HCT116 (cell line): ENCODE measurements around the gene CEP131. TPM values are rescaled to one million over a fixed set of nuclear protein-coding genes. Genes with fewer than 3 reads are reported as not detected.

Experiments
- ATAC-seq: fragments of 200-7000 bp; cut with Tn5 transposase; 2 replicates; pipeline ENCODE4 v1.9.1; 2020; ENCODE audit warnings: mild to moderate bottlenecking, moderate library complexity
- Bru-seq: library from RNA; stranded (reverse); fragments of 400-500 nt; gene quantifications from one replicate; lab custom pipeline; 2021; lab: Mats Ljungman, UMichigan
- BruChase-seq, 2 experiments: library from RNA; stranded (reverse); fragments of 400-500 nt; gene quantifications; one replicate each; lab custom pipeline; 2021; lab: Mats Ljungman, UMichigan
- BruUV-seq: library from RNA; stranded (reverse); fragments of 400-500 nt; replicated peaks from 2 replicates; lab custom pipeline; 2021; lab: Mats Ljungman, UMichigan
- CTCF ChIA-PET: fragments of 300-600 bp; sonication (Branson Sonifier 250); formaldehyde crosslinking; loops from one replicate; lab custom pipeline; 2021; ENCODE audit warnings: antibody characterized with exemption; lab: Charles Lee
- POLR2A ChIA-PET: fragments of 300-600, 350-600 bp; sonication (Branson Sonifier 250); formaldehyde crosslinking; loops from one replicate; lab custom pipeline; 2021; ENCODE audit warnings: antibody characterized with exemption; lab: Charles Lee
- RAD21 ChIA-PET, 2 experiments: fragments of 300-600 bp; sonication (Branson Sonifier 250); formaldehyde crosslinking; loops; one replicate each; lab custom pipeline; 2023; ENCODE audit warnings: low total read pairs in 2 of 2; ENCODE audit not compliant: uncharacterized antibody in 2 of 2, unreplicated experiment in 2 of 2, low non-redundant PET in 1 of 2; lab: Charles Lee
- DNase-seq: peaks from one replicate; pipeline ENCODE4 v3.0.0-alpha.2; 2010; ENCODE audit warnings: low read depth, low spot score
- H2AFZ ChIP-seq: fragments of 200-600 bp; shearing (Covaris generic), sonication (generic); 2 replicates; pipeline ENCODE4 v1.6.1; 2017; ENCODE audit warnings: low read depth, mixed run types, mixed read lengths, antibody characterized with exemption, low read length; ENCODE audit not compliant: poor library complexity, severe bottlenecking
- H3K27ac ChIP-seq: 2 replicates; pipeline ENCODE4 v1.5.1; 2012; ENCODE audit warnings: low read depth, low read length
- H3K27me3 ChIP-seq: fragments of 200-600 bp; sonication (generic); 2 replicates; pipeline ENCODE4 v1.6.1; 2016; ENCODE audit warnings: mixed run types, low read length, mixed read lengths; ENCODE audit not compliant: insufficient read depth
- H3K36me3 ChIP-seq, 2 experiments: fragments of 200-500 bp in 1 of 2; fragments of 200-600 bp in 1 of 2; sonication (Bioruptor generic) in 1 of 2; sonication (generic) in 1 of 2; 2 replicates each; pipeline versions ENCODE4 v1.5.1 to v1.6.1; 2014 to 2016; ENCODE audit warnings: low read length in 2 of 2, inconsistent platforms in 1 of 2, mixed read lengths in 1 of 2, mixed run types in 1 of 2; ENCODE audit not compliant: insufficient read depth in 2 of 2, control insufficient read depth in 1 of 2
- H3K4me1 ChIP-seq, 2 experiments: fragments of 200-600 bp in 1 of 2; sonication (generic) in 1 of 2; 2 replicates each; pipeline versions ENCODE4 v1.5.1 to v1.6.1; 2012 to 2017; ENCODE audit warnings: low read length in 2 of 2, inconsistent platforms in 1 of 2, mild to moderate bottlenecking in 1 of 2, mixed read lengths in 1 of 2, mixed run types in 1 of 2, moderate library complexity in 1 of 2; ENCODE audit not compliant: insufficient read depth in 2 of 2, control insufficient read depth in 1 of 2
- H3K4me2 ChIP-seq: fragments of 200-600 bp; sonication (generic); 2 replicates; pipeline ENCODE4 v1.6.1; 2017; ENCODE audit warnings: mixed run types, low read length, mixed read lengths
- H3K4me3 ChIP-seq, 2 experiments: fragments of 200-600 bp in 1 of 2; sonication (generic) in 1 of 2; replicated peaks in 1 of 2; 2 replicates each; pipeline ENCODE4 v1.5.1; 2011 to 2016; ENCODE audit warnings: low read length in 2 of 2, control low read depth in 1 of 2, low read depth in 1 of 2, mild to moderate bottlenecking in 1 of 2, mixed read lengths in 1 of 2, mixed run types in 1 of 2
- H3K79me2 ChIP-seq: fragments of 200-600 bp; sonication (generic); 2 replicates; pipeline ENCODE4 v1.6.1; 2017; ENCODE audit warnings: mild to moderate bottlenecking, mixed run types, low read length, moderate library complexity, mixed read lengths; ENCODE audit not compliant: insufficient read depth
- H3K9ac ChIP-seq: fragments of 200-600 bp; sonication (generic); 2 replicates; pipeline ENCODE4 v1.6.1; 2016; ENCODE audit warnings: low read length, mixed read lengths
- H3K9me2 ChIP-seq: fragments of 200-600 bp; sonication (generic), shearing (Covaris generic); 2 replicates; pipeline ENCODE4 v1.6.1; 2017; ENCODE audit warnings: mixed run types, mild to moderate bottlenecking, moderate library complexity; ENCODE audit not compliant: insufficient read depth
- H3K9me3 ChIP-seq, 2 experiments: fragments of 200-500 bp in 1 of 2; fragments of 200-600 bp in 1 of 2; sonication (Bioruptor generic) in 1 of 2; sonication (generic) in 1 of 2; 2 replicates each; pipeline ENCODE4 v1.6.1; 2014 to 2017; ENCODE audit warnings: low read length in 2 of 2, mixed read lengths in 2 of 2, inconsistent platforms in 1 of 2, low read depth in 1 of 2, mild to moderate bottlenecking in 1 of 2, mixed run types in 1 of 2, moderate library complexity in 1 of 2; ENCODE audit not compliant: control insufficient read depth in 1 of 2, insufficient read depth in 1 of 2
- H4K20me1 ChIP-seq: fragments of 200-600 bp; sonication (generic), shearing (Covaris generic); 2 replicates; pipeline ENCODE4 v1.6.1; 2017; ENCODE audit warnings: mixed run types, mild to moderate bottlenecking, moderate library complexity; ENCODE audit not compliant: insufficient read depth
- ATF3 ChIP-seq: IDR thresholded peaks from 2 replicates; pipeline ENCODE4 v1.6.1; 2012
- CBX3 ChIP-seq: IDR thresholded peaks from 2 replicates; pipeline ENCODE4 v1.6.1; 2012; ENCODE audit warnings: low read depth
- CEBPB ChIP-seq: IDR thresholded peaks from 2 replicates; pipeline ENCODE4 v1.6.1; 2012; ENCODE audit warnings: low read depth
- ELF1 ChIP-seq: IDR thresholded peaks from 2 replicates; pipeline ENCODE4 v1.6.1; 2012; ENCODE audit warnings: low read depth, borderline replicate concordance
- EZH2 ChIP-seq: fragments of 200-600 bp; sonication (generic); IDR thresholded peaks from 2 replicates; pipeline ENCODE4 v1.6.1; 2017; ENCODE audit warnings: antibody characterized with exemption, mixed run types
- EZH2phosphoT487 ChIP-seq: fragments of 200-600 bp; IDR thresholded peaks from 2 replicates; pipeline ENCODE4 v1.6.1; 2018; ENCODE audit warnings: antibody characterized with exemption, borderline replicate concordance
- FOSL1 ChIP-seq: IDR thresholded peaks from 2 replicates; pipeline ENCODE4 v1.6.1; 2012; ENCODE audit warnings: low read depth
- JUND ChIP-seq: IDR thresholded peaks from 2 replicates; pipeline ENCODE4 v1.6.1; 2012
- MAX ChIP-seq: IDR thresholded peaks from 2 replicates; pipeline ENCODE4 v1.6.1; 2012
- POLR2A ChIP-seq: IDR thresholded peaks from 2 replicates; pipeline ENCODE4 v1.7.0; 2011; ENCODE audit warnings: borderline replicate concordance; ENCODE audit not compliant: insufficient read depth, insufficient read length; ENCODE audit errors: extremely low read depth
- RAD21 ChIP-seq: IDR thresholded peaks from 2 replicates; pipeline ENCODE4 v1.6.1; 2012; ENCODE audit warnings: low read depth, mild to moderate bottlenecking
- REST ChIP-seq: IDR thresholded peaks from 2 replicates; pipeline ENCODE4 v1.6.1; 2012; ENCODE audit warnings: low read depth
- SIN3A ChIP-seq: IDR thresholded peaks from 2 replicates; pipeline ENCODE4 v1.6.1; 2012; ENCODE audit warnings: low read depth
- SP1 ChIP-seq: IDR thresholded peaks from 2 replicates; pipeline ENCODE4 v1.6.1; 2012; ENCODE audit warnings: low read depth
- SRF ChIP-seq: IDR thresholded peaks from 2 replicates; pipeline ENCODE4 v1.6.1; 2012; ENCODE audit warnings: low read depth
- YY1 ChIP-seq: IDR thresholded peaks from 2 replicates; pipeline ENCODE4 v1.6.1; 2011; ENCODE audit warnings: low read length, low read depth, moderate library complexity, mild to moderate bottlenecking; ENCODE audit not compliant: insufficient replicate concordance; ENCODE audit errors: extremely low read depth
- ZBTB33 ChIP-seq: IDR thresholded peaks from 2 replicates; pipeline ENCODE4 v1.6.1; 2011; ENCODE audit warnings: mild to moderate bottlenecking, low read length, moderate library complexity; ENCODE audit not compliant: insufficient replicate concordance; ENCODE audit errors: extremely low read depth
- ZFX ChIP-seq: fragments of 450-650 bp; IDR thresholded peaks from 2 replicates; pipeline ENCODE4 v1.6.1; 2017
- intact Hi-C: fragments of 100-400 bp; cut with micrococcal nuclease; formaldehyde crosslinking; loops from 2 replicates; pipeline ENCODE4 v1.10.0; 2022
- long read RNA-seq: library from polyadenylated mRNA; unstranded; transcript quantifications from one replicate; pipeline ENCODE4 v2.0.0, GENCODE V29; 2021; ENCODE audit not compliant: unreplicated experiment
- polyA plus RNA-seq: library from polyadenylated mRNA; unstranded; fragments of >200 nt; gene quantifications from 2 replicates; pipeline ENCODE4 v1.2.1, GENCODE V29; 2012; ENCODE audit warnings: missing spikeins
- total RNA-seq: library from RNA; stranded (reverse); gene quantifications from one replicate; pipeline ENCODE4 v1.2.1, GENCODE V29; 2021; ENCODE audit not compliant: unreplicated experiment

CEP131 gene
- total RNA-seq (30.2 TPM), Bru-seq, nascent RNA (percentile 47 among the genes with signal in this experiment), BruChase-seq, experiment 1, labeled RNA remaining after a 6-hour chase (percentile 55 among the genes with signal in this experiment), BruChase-seq, experiment 2, labeled RNA remaining after a 2-hour chase (percentile 57 among the genes with signal in this experiment)
- polyA plus RNA-seq = 28.5 and 28.9 TPM in 2 replicates
- long read RNA-seq, transcript CEP131-203 (26 exons, 3,543 nt) = minor isoform, 9 of 116 reads
- long read RNA-seq, transcript CEP131-201 (26 exons, 3,673 nt) = major isoform, 14 of 116 reads
- long read RNA-seq, partial matches to known transcripts = 40 of 116 reads
- long read RNA-seq, other reads (novel, unspliced or antisense) = 53 of 116 reads

- H3K9me2 ChIP-seq = no peaks in the 10 kb centered on the region
- intact Hi-C loops = loop anchor here (1.0 to 10.0 kb wide), 2 partner anchors 16 to 238 kb away; partner anchors contain the start of genes NDUFAF8 and TEPSIN
- TSS peak; percentile 71 for BruUV-seq
- H3K27ac ChIP-seq = peak within 1 kb of the TSS; percentile 74
- ATAC-seq = peak; percentile 98
- H3K4me1 ChIP-seq = peaks cover 20 to 29% of the 10 kb centered on the region in 2 experiments
- peak; percentile 99 for DNase-seq
- POLR2A ChIA-PET = interaction anchor here (0.6 to 1.2 kb wide), 8 partner anchors 14 to 768 kb away, joined by 3 to 9 read pairs (median 4); partner anchors contain the start of genes BAHCC1, NDUFAF8 and TEPSIN
- H3K4me3 ChIP-seq = peak within 1 kb of the TSS; percentile 84 to 90
- 0 out of 4 replicates have a peak, but pooled peaks cover 0 to 4% of the 10 kb centered on the region in 2 experiments for H3K9me3 ChIP-seq
- H3K79me2 ChIP-seq = peaks cover 15% of the 10 kb centered on the region; the same call in 1 of the 2 replicates
- RAD21 ChIA-PET = interaction anchor here in 1 of 2 experiments (0.7 to 0.9 kb wide), 3 partner anchors 16 to 462 kb away, joined by 3 to 8 read pairs (median 4); partner anchors contain the start of genes NDUFAF8 and TEPSIN
- CTCF ChIA-PET = interaction anchor here (0.6 to 1.2 kb wide), 11 partner anchors 9 to 324 kb away, joined by 3 to 7 read pairs (median 4); partner anchors contain the start of genes NDUFAF8 and TEPSIN
- H3K9ac ChIP-seq = peak within 1 kb of the TSS; percentile 87
- no peaks in the 10 kb centered on the region for H3K27me3 ChIP-seq
- H2AFZ ChIP-seq = peak within 1 kb of the TSS; percentile 63
- peak within 1 kb of the TSS; percentile 92 for H3K4me2 ChIP-seq
- H4K20me1 ChIP-seq = no peaks in the 10 kb centered on the region
- peaks cover 0 to 10% of the 10 kb centered on the region in 2 experiments; a peak in 2 of 4 replicates for H3K36me3 ChIP-seq
- TF ChIP-seq EZH2phosphoT487 (no peak), CBX3 (no peak), MAX (peak; percentile 99), SP1 (peak; percentile 100), RAD21 (no peak), SRF (no peak), CEBPB (no peak), YY1 (no peak), ELF1 (no peak), ZFX (no peak; the same call in 1 of the 2 replicates), FOSL1 (no peak), ATF3 (no peak), REST (no peak), JUND (no peak), POLR2A (peak; percentile 51), ZBTB33 (no peak), EZH2 (no peak), SIN3A (no peak)
Observed at GRCh38 chr17:81222906-81223761, at the start of gene CEP131. Gene CEP131 (minus strand): TSS chr17:81222965. CDS start chr17:81220056, 2,909 bp downstream.
